Globus pallidus (tissue), 1 donor: ENCODE results near the gene CADPS2.
"Not testable (repeated sequence)": the region's sequence is repeated elsewhere in the genome, so short reads cannot be mapped to it uniquely, and the experiment has no call there.

ENCODE experiments used
- DNase-seq: peaks from one replicate; pipeline ENCODE4 v3.0.0-alpha.2; 2015; ENCODE audit warnings: low spot score

The CADPS2 gene

GRCh38 chr7:122709930-122710646, 176.2 kb downstream of the CADPS2 start:
- no peak for DNase-seq

- no peak for DNase-seq
Measured at GRCh38 chr7:122706836-122707235, 179.4 kb downstream of the CADPS2 start.

- no peak for DNase-seq
Measured at GRCh38 chr7:122702872-122703510, 183.3 kb downstream of the CADPS2 start, which contains the start of gene RNF148. Gene RNF148, minus strand, starts transcription at chr7:122702922. Its CDS starts 172 bp downstream, at chr7:122702750.

GRCh38 chr7:122699017-122699416, 187.2 kb downstream of the CADPS2 start, which contains the start of gene RNF133:
Gene RNF133, minus strand, starts transcription at chr7:122699117. Its CDS starts 199 bp downstream, at chr7:122698918.
- no peak for DNase-seq

GRCh38 chr7:122695816-122696215, 190.4 kb downstream of the CADPS2 start:
- DNase-seq = no peak

- no peak for DNase-seq
Measured at GRCh38 chr7:122694697-122695096, 191.6 kb downstream of the CADPS2 start.

GRCh38 chr7:122692769-122693309, 193.4 kb downstream of the CADPS2 start:
- DNase-seq = no peak

GRCh38 chr7:122691569-122692235, 194.6 kb downstream of the CADPS2 start:
- DNase-seq = no peak

- DNase-seq = no peak
Measured at GRCh38 chr7:122689346-122690109, 196.7 kb downstream of the CADPS2 start.

GRCh38 chr7:122688400-122688998, 197.8 kb downstream of the CADPS2 start:
- DNase-seq = no peak

GRCh38 chr7:122686360-122686878, 199.8 kb downstream of the CADPS2 start:
- no peak for DNase-seq

- DNase-seq = no peak
Measured at GRCh38 chr7:122684504-122684903, 201.8 kb downstream of the CADPS2 start.

GRCh38 chr7:122682815-122683550, 203.3 kb downstream of the CADPS2 start:
- peak; percentile 5 for DNase-seq

- DNase-seq = not testable (repeated sequence)
Measured at GRCh38 chr7:122681186-122681585, 205.1 kb downstream of the CADPS2 start.

- no peak for DNase-seq
Measured at GRCh38 chr7:122679813-122680212, 206.4 kb downstream of the CADPS2 start.

GRCh38 chr7:122679269-122679709, 207.0 kb downstream of the CADPS2 start:
- DNase-seq = not testable (repeated sequence)

GRCh38 chr7:122677149-122677548, 209.1 kb downstream of the CADPS2 start:
- no peak for DNase-seq

- no peak for DNase-seq
Measured at GRCh38 chr7:122676466-122676865, 209.8 kb downstream of the CADPS2 start.

GRCh38 chr7:122675621-122676020, 210.6 kb downstream of the CADPS2 start:
- no peak for DNase-seq

- no peak for DNase-seq
Measured at GRCh38 chr7:122675011-122675410, 211.2 kb downstream of the CADPS2 start.
